Activated T-helper 9 cell treated with anti-CD3 and anti-CD28 coated beads, Interleukin-2, amount 50 U/mL, for 16 hours (primary cell): ENCODE data around the gene CDC42EP5.
"Not testable (repeated sequence)": the region's sequence is repeated elsewhere in the genome, so short reads cannot be mapped to it uniquely, and the experiment has no call there.

Source experiments
- DNase-seq: peaks from one replicate; pipeline ENCODE4 v3.0.0-alpha.2; 2020; ENCODE audit warnings: low read depth

Gene CDC42EP5

DNA sequence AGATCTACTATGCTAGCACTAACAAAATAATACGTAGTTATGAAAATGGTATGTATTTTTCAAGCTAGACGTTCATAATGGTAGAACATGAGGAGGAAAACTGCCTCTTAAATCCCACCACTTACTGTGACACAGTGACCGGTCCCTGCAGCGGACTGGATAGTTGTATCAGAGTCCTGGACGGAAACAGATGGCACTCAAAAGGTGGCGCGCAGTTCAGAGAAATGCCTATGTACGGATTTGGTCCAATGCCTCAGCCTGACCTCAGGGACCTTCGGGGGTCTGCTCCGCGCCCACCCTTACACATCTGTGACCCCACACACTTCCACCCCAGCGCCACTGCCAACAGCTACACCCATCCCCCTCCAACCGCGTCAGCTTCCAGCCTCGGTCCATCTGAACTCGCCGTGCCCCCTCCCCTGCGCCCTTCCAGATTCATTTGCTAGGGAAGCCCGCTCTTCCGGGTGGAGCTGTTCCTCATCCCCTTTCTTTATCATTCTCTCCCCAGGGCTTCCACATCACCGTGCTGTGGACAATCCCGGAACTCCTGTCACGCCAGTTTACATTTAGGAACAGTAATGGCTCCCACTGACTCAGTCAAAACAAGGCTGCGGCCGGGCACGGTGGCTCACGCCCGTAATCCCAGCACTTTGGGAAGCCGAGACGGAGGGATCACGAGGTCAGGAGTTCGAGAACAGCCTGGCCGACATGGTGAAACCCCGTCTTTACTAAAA, 24.9 kb downstream of the CDC42EP5 start:
- no peak for DNase-seq

DNA sequence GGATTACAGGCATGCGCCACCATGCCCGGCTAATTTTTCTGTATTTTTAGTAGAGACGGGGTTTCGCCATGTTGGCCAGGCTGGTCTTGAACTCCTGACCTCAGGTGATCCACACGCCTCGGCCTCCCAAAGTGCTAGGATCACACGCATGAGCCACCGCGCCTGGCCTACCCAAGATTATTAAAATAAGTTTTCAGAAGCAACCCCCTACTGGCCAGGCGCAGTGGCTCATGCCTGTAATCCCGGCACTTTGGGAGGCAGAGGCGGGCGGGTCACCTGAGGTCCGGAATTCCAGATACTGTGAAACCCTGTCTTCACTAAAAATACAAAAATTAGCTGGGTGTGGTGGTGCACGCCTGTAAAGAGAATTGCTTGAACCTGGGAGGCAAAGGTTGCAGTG, 26.7 kb downstream of the CDC42EP5 start:
- not testable (repeated sequence) for DNase-seq

DNA sequence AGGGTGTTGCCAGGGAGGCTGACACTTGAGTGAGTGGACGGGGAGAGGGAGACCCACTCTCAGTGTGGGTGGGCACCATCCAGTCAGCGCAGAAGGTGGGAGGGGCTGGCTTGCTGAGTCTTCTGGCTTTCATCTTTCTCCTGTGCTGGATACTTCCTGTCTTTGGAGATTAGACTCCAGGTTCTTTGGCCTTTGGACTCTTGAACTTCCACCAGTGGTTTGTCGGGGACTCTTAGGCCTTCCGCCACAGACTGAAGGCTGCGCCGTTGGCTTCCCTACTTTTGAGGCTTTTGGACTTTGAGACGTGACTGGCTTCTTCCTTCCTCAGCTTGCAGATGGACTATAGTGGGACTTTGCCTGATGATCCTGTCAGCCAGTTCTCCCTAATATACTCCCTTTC, 28.4 kb downstream of the CDC42EP5 start:
- no peak for DNase-seq

DNA sequence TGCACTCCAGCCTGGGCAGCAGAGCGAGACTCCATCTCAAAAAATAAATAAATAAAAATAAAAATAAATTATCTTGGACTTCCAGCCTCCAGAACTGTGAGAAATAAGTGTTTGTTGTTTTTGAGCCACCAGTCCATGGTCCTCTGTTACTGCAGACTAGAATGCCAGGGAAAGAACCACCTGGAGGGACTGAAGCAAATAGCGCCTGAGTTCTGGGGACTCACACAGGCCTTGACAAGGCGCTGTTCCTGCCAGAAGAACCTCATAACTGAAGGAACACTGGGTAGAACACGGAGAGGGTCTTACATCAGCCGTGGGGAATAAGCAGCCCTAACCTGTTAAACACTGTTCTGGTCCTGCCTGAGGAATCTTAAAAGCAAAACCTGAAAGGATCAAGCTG, 32.5 kb downstream of the CDC42EP5 start:
- no peak for DNase-seq

DNA sequence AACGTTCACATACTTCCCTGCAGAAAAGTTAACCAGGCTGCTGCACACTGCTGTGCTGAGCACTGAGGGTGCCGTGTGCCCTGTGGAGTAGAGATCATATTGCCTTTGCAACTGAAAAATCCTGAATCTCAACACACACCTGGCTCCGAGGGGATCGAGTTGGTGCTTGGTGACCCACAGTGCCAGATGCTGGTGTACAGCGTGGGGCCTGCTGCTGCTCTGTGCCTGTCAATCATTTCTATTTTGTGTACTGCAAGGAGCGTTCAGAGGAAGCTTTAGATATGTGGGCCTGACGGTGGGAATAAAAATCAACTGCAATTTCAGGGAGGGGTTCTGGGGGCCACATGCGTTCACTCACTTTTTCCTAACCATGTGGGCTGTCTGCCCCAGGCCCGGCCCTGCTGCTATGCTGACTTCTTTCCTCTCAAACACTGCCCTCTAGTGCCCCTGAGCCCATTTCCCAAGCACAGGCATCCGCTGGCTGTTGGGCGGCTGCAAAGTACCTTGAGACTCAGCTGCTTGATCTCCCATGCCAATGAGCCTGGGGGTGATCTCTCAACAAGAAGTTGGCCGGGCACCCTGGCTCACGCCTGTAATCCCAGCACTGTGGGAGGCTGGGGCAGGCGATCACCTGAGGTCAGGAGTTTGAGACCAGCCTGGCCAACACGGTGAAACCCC, 33.8 kb downstream of the CDC42EP5 start:
- no peak for DNase-seq

DNA sequence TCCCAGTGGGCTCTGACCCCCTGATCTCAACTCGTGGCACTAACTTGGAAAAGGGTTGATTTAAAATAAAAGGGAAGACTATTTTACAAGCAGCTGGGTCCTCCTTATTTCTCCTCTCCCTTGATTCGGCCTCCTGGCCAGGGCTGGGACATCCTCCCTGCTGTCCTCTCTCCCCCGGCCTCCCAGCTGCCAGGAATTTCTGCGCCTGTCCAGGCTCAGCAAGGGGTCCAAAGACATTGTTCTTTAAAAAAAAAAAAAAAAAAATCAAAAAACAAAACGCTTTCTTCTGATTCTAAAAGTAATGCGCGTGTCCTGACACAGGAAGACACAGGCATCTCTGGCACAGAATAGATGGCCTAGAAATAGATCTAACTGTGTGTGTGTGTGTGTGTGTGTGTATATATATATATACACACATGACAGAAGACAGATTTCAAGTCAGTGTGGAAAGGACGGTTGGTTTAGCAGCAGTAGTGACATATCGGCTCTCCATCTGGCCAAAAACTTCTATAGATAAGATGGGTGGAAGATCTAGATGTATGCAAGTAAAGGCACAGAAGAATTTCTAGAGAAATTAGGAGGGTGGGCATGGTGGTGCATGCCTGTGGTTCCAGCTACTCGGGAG, 36.4 kb downstream of the CDC42EP5 start:
- no peak for DNase-seq

DNA sequence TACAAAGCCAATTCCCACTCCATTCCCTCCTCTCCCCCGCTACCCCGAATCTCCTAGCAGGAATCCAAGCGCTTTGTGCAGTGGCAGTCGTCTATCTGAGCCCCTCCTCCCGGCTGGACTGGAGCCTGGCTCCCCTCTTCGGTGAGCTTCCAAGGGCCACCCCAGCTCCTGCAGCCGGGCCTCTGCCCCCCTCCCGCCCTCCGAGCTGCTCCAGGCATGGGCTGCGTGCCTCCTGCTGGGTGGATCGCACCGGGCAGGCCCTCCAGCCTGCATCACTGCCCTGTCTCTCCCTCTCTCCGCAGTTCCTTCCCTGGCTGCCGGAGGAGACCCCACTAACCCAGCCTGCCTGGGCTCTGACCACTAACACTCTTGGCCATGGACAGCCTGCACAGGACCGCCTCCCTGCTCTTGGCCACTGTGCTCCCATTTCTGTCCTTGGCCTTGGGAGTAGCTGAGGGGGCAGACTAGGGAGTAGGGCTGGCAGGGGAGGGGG, 37.0 kb downstream of the CDC42EP5 start:
- DNase-seq = no peak

DNA sequence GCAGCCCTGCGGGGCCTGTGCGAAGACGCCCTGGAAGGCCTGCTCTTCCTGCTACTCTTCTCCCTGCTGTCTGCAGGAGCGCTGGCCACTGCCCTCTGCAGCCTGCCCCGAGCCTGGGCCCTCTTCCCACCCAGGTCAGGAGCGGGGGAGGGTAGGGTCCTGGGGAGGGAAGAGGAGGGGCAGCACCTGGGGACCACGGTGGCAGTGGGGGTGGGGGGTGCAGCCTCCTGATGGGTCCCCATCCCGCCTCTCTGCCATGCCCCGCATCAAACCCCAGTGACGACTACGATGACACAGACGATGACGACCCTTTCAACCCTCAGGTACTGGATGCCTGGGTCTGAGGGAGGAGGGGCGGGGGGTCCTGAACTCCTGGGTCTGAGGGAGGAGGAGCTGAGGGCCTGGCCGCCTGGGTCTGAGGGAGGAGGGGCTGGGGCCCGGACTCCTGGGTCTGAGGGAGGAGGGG, 37.5 kb downstream of the CDC42EP5 start:
- DNase-seq = no peak

DNA sequence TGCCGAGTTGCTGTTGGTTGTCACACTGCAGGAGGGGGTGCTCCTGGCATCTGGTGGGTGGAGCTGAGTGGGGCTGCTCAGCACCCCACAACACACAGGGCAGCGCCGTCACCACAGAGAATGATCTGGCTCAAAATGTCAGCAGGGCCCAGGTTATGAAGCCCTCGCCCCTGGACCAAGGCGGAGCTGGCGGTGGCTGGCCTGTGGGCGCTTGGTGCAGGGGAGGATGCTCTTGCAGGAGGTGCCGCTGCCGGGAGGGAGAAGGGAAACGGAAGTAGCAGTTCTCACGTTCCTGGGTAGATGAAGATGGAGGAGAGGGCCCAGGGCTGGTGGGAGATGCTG, 38.3 kb downstream of the CDC42EP5 start:
- no peak for DNase-seq

DNA sequence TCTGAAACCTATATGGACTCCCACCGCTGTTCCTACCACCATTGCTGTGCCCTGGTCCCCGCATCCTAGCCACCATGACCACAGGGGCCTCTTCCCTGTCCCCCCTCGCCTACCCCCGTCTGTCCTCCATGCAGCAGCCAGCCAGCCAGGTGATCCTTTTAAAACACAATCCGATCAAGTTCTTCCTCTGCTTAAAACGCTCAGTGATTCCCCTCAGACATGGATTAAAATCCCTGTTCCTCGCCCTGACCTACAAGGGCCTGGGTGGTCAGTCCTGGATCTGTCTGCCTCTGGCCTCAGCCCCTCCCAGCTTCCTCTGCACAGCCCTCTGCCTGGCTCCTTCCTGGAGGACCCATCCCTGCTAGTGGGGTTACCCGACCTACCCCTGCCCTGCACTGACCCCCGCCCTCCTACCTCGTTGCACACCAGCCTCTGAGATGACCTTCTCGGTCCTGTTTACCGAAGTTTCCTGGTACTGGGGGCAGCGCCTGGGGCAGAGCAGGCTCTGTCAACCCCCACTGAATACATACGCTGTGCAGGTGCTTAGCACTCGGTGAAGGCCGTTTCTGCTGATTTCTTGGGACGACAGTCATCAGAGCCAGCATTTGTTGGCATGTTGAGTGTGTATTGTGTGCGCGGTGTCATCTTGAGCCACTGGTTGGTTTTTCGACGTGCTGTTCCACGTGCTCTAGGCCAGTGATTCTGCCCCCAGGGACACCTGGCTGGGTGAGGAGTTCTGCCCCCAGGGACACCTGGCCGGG, 38.8 kb downstream of the CDC42EP5 start:
- DNase-seq = no peak

DNA sequence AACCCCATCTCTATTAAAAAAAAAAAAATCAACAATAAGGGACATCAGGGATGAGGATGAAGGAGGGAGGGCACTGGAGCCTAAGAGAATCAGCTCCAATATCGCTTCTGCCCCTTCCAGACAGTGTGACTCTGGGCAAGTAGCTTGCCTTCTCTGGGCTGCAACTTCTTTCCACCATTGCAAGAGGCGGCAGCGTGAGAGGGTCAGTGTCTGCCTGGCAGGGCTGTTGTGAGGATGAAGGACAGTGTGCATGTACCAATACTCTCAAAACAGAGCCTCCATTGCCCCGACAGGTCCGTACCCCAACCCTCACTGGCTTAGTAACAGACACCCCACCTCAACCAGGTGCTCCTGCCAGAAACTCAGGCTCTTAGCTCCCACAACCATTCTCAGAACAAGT, 39.4 kb downstream of the CDC42EP5 start:
- DNase-seq = no peak

DNA sequence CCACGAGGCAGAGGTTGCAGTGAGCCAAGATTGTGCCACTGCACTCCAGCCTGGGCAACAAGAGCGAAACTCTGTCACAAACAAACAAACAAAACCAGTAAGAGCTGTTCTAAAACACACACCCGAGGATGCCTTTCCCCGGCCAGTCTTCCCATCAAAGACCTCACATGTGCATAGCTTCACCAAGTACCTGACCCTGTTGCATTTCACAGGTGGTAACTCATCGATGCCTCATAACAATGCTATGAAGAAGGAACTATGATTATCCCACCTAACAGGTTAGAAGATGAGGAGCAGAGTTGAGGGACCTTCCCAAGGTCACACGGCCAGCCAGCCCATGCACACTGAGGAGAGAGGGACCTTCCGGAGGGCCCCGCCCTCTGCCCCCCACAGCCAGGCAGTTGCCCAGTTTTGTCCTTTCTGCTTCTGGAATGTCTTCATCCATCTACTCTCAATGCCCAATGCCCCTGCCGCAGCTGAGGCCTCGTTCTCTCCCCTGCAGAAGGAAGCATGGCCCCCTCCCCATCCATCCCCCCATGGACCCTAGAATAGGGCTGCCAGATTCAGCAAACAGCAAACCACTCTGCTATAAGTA, 40.9 kb downstream of the CDC42EP5 start:
- no peak for DNase-seq

DNA sequence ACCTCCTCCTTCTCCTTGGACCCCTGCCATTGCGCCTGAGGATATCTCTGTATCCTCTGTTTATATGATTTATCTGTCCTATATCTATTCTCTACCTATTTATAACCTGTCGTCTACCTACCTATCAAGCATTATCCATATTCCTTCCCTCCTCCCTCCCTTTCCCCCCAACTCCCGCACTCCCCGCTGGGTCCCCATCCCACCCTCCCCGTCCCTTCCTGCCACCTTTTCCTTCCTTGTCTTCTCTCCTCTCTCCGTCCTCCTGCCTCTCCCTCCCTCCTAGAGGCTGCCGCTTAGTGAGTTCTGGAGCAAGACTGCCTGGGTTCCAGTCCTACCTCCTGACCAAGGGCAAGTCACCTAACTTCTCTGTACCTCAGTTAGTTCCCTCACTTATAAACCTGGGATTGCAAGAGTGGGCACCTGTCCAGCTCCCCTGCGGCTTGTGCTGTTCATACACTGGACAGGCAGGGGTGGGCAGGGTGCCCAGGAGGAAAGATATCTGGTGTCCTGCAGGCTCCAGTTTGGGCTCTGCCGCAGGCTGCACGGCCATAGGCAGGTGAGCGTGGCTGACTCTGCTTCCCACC, 41.7 kb downstream of the CDC42EP5 start:
- no peak for DNase-seq

DNA sequence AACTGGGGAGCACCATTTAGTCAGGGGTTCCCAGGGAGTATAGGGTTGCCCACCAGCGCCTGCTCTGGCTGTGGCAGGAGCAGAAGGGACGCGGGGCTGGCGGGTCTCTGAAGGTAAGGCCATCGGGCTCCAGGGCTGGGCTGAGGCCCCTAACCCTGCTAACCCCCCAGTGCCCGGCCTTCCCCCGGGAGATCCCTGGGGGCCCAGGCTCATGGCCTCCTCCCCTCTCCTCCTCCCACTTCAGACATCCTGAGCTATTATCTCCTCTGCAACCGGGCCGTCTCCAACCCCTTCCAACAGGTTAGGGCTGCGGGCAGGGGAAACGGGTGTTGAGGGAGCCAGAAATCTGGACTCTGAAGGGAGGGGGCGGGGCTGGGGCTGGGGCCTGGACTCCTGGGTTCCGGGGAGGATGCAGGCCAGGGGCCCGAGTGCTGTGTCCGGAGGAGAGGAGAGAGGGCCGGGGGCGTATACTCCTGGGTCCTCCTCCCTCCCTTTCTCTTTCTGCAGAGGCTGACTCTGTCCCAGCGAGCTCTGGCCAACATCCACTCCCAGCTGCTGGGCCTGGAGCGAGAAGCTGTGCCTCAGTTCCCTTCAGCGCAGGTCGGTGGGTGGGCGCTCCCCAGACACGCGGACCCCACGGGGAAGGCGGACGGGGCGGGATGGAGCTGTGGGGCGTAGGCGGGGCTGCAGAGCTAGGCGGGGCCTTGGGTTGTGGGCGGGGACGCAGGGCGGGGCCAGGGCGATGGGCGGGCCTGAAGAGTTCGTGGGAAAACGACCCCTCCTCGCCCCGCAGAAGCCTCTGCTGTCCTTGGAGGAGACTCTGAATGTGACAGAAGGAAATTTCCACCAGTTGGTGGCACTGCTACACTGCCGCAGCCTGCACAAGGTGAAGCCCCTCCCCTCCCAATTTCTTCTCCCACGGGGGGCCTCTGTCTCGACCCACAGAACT, 42.5 kb downstream of the CDC42EP5 start:
- peak; percentile 21 for DNase-seq

DNA sequence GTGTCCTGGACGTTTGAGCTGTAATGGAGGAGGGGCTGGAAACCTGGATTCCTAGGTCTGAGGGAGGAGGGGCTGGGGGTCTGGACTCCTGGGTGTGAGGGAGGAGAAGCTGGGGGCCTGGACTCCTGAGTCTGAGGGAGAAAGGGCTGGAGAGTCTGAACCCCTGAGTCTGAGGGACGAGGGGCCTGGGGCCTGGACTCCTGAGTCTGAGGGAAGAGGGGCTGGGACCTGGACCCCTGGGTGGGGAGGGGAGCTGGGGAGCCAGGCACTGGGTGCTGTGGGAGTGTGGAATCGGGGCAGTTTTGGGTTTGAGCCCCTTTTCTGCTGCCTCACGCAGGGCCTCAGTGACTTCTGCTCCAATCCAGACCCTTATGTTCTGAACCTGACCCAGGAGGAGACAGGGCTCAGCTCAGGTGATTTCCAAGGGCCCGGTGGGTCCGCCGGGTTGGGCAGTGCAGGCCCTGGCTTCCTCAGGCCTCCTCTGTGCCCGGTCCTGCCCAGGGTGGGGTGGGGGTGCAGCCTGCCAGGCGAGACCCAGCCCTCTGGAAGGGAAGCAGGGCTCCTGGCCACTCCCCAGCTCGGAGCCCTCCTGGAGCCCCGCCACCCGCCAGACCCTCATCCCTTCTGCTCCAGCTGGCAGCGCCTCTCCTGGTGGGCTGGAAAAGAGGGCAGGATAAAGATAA, 43.4 kb downstream of the CDC42EP5 start:
- no peak for DNase-seq

DNA sequence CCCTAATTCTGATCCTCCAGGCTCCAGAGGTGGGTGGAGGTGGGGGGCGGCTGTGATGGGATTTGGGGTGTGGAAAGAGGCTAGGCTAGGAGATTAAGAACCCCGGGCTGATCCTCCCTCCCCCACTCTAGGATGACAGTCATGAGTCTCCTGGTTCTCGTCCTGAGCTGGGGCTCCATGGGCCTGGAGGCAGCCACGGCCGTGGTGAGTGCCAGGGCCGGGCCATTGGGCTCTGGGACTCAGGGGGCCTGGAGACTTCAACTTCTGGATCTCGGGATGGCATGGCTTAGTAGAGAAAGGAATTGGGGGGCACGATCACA, 44.0 kb downstream of the CDC42EP5 start:
- no peak for DNase-seq

DNA sequence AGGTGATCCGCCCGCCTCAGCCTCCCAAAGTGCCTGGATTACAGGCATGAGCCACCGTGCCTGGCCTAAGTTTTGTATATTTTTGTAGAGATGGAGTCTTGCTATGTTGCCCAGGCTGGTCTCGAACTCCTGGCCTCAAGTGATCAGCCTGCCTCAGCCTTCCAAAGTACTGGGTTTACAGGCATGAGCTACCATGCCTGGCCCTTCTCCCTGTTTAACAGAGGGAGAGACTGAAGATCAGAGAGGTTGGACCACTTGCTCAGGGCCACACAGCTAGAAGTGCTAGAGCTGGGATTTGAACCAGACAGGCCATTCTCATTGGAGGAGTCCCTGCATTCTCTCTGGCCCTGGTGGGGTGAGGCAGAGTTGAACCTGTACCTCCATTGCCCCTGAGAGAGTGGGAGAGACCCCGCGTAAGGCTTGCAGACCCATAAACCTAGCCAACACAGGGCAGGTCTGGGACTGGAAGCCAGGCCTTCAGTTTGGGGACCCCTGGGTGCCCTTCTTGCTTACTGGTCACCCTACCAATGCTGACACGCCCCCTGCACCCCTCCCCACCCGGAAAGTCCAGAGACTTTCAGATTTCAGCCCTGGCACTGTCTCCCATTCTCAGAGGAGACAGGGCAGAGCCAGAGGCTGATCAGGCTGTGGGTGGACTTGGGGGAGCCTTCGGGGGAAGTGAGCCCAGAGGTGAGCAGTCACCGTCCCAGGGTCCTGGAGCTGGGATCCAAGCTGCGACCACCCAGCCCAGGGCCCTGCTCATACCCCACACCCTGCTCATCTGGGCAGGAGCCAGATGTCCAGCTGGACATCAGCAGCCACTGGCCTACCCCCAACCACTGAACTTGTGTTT, 44.5 kb downstream of the CDC42EP5 start:
- DNase-seq = no peak

DNA sequence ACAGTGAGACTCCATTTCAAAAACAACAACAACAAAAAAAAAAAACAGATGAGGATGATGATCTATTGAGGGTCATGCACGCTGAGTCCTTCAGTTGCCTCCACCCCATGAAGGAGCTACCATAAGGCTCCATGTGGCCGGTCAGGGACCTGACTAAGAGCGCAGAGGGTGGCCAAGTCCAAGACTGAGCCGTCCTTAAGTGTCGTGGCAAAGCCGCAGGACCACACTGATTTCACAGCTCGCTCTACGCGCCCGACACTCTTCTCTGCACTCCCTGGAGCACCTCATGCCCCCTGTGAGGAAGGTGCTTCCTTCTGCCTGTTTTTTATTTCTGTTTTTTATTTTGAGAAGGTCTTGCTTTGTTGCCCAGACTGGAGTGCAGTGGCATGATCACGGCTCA, 45.5 kb downstream of the CDC42EP5 start:
- no peak for DNase-seq

DNA sequence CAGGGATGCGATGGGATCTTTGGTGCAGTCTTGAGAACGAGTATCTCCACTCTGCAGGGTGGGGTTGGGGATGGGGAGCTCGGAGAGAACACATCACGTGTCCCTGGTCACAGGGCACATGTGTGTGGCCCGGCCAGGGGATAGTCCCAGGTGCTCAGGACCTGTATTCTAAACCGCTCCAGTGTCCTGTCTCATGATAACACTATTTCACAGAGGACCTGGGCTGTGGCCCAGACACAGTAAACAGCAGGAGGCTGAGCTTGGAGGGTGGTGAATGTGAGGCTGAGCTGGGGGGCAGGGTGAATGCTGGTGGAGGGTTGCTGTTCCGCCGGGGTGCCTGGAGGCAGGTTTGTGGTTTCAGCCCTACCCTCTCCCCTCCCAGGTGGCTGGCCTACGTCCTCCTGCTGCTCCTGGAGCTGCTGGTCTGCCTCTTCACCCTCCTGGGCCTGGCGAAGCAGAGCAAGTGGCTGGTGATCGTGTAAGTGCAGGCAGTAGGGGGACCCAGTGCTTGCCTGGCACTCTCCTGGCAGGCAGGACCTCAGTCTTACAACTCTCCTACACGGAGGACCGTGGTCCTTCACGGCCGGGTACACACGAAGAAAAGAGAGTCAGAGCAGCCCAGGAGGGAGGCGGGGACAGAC, 46.7 kb downstream of the CDC42EP5 start:
- no peak for DNase-seq
